ENCODE data around the gene RUNDC3A.

RUNDC3A gene

GRCh38 chr17:44308320-44308818 is at the start of gene RUNDC3A:
RUNDC3A (plus strand) TSS chr17:44308601; CDS start chr17:44308833, 232 bp downstream.
- peak within 1 kb of the TSS; percentile 43 for H3K4me3 ChIP-seq (ENCODE audit: low read depth, low read length)
- no peak for TF ChIP-seq CTCF (IDR thresholded peaks at IDR 0.05; ENCODE audit: low read depth, low read length)

- no peak overlapping the region for H3K4me3 ChIP-seq (ENCODE audit: low read depth, low read length)
- no peak for TF ChIP-seq CTCF (IDR thresholded peaks at IDR 0.05; ENCODE audit: low read depth, low read length)
These were observed 49.5 kb upstream of the RUNDC3A start for GRCh38 chr17:44258811-44259351.

- H3K4me3 ChIP-seq (ENCODE audit: low read depth, low read length) = no peak overlapping the region
- no peak for TF ChIP-seq CTCF (IDR thresholded peaks at IDR 0.05; ENCODE audit: low read depth, low read length)
These were observed 48.1 kb upstream of the RUNDC3A start for GRCh38 chr17:44260296-44260695.

- H3K4me3 ChIP-seq (ENCODE audit: low read depth, low read length) = no peak overlapping the region
- TF ChIP-seq CTCF (IDR thresholded peaks at IDR 0.05; ENCODE audit: low read depth, low read length) = no peak
These were observed 45.7 kb upstream of the RUNDC3A start for GRCh38 chr17:44262654-44263225.

GRCh38 chr17:44263345-44263902 is 45.0 kb upstream of the RUNDC3A start:
- TF ChIP-seq CTCF (IDR thresholded peaks at IDR 0.05; ENCODE audit: low read depth, low read length) = no peak
- H3K4me3 ChIP-seq (ENCODE audit: low read depth, low read length) = no peak overlapping the region

GRCh38 chr17:44266402-44267164 is 41.8 kb upstream of the RUNDC3A start:
- TF ChIP-seq CTCF (IDR thresholded peaks at IDR 0.05; ENCODE audit: low read depth, low read length) = no peak
- no peak overlapping the region for H3K4me3 ChIP-seq (ENCODE audit: low read depth, low read length)

- no peak overlapping the region for H3K4me3 ChIP-seq (ENCODE audit: low read depth, low read length)
- no peak for TF ChIP-seq CTCF (IDR thresholded peaks at IDR 0.05; ENCODE audit: low read depth, low read length)
These were observed 41.3 kb upstream of the RUNDC3A start for GRCh38 chr17:44267165-44267455.

All from WI38 (cell line).